Midbrain (tissue), 1 donor: Measurements from ENCODE around the gene CCDC74A.
A peak's percentile ranks its signal among the peaks of the same experiment; 100 is the strongest.
"Not testable (repeated sequence)": the region's sequence is repeated elsewhere in the genome, so short reads cannot be mapped to it uniquely, and the experiment has no call there.

Experiments
- DNase-seq: peaks from one replicate; lab custom pipeline; 2025; lab: John Stamatoyannopoulos, UW

The CCDC74A gene

GRCh38 chr2:131527131-131528001 is at the start of gene CCDC74A:
Gene CCDC74A, plus strand, starts transcription at chr2:131527888. Its CDS starts 83 bp downstream, at chr2:131527971.
- DNase-seq, result peak; percentile 42

DNA sequence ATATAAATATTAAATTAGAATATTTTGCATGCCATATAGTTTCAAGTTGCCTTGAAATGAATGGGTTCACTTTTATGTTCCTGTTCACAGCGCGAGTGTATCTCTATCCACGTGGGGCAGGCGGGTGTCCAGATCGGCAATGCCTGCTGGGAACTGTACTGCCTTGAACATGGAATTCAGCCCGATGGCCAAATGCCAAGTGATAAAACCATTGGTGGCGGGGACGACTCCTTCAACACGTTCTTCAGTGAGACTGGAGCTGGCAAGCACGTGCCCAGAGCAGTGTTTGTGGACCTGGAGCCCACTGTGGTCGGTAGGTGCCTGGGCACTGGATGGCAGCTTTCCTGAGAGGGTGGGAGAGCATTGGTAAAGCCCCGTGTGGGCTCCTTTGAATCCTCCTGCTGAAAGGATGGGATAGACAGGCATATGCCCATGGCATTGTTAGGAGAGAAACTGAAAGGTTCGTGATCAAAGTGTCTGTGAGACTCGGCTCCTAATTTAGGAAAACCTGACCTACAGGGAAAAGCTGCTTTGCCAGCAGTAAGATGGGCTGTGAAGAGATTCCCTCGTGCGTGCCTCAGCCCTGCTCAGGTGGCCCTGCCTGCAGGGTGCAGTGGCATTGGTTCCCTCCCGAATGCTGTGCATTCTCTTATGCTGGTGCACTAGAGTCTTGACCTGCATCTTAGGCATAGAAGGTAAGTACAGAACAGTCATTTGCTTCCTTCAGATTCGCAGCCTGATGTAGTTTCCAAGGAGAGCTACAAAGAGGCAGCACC is 49.4 kb upstream of the CCDC74A start:
- DNase-seq, result not testable (repeated sequence)

GRCh38 chr2:131478850-131479461 is 48.7 kb upstream of the CCDC74A start:
- DNase-seq, result not testable (repeated sequence)

DNA sequence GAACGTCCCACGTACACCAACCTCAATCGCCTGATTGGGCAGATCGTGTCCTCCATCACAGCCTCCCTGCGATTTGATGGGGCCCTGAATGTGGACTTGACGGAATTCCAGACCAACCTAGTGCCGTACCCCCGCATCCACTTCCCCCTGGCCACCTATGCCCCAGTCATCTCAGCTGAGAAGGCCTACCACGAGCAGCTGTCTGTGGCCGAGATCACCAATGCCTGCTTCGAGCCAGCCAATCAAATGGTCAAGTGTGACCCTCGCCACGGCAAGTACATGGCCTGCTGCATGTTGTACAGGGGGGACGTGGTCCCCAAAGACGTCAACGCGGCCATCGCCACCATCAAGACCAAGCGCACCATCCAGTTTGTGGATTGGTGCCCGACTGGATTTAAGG is 47.3 kb upstream of the CCDC74A start:
- not testable (repeated sequence) for DNase-seq

DNA sequence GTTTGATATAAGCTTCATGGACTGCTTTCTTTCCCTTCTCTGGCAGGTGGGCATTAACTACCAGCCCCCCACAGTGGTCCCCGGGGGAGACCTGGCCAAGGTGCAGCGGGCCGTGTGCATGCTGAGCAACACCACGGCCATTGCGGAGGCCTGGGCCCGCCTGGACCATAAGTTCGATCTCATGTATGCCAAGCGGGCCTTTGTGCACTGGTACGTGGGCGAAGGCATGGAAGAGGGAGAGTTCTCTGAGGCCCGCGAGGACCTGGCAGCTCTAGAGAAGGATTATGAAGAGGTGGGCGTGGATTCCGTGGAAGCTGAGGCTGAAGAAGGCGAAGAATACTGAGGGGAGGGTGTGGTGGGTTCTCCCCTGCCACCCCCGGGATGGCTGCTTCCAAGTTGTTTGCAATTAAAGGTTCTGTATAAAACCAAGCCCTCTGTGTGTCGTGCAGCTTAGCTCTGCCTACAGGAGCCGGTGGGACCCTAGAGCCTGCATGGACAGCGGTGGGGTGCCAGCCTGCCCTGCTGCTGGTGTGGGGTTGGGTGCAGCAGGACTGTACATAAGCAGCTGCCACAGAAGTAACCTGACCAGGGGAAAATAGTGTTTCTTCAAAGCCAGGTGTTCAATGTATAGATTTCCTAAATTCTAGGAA is 45.1 kb upstream of the CCDC74A start:
- DNase-seq, result not testable (repeated sequence)

DNA sequence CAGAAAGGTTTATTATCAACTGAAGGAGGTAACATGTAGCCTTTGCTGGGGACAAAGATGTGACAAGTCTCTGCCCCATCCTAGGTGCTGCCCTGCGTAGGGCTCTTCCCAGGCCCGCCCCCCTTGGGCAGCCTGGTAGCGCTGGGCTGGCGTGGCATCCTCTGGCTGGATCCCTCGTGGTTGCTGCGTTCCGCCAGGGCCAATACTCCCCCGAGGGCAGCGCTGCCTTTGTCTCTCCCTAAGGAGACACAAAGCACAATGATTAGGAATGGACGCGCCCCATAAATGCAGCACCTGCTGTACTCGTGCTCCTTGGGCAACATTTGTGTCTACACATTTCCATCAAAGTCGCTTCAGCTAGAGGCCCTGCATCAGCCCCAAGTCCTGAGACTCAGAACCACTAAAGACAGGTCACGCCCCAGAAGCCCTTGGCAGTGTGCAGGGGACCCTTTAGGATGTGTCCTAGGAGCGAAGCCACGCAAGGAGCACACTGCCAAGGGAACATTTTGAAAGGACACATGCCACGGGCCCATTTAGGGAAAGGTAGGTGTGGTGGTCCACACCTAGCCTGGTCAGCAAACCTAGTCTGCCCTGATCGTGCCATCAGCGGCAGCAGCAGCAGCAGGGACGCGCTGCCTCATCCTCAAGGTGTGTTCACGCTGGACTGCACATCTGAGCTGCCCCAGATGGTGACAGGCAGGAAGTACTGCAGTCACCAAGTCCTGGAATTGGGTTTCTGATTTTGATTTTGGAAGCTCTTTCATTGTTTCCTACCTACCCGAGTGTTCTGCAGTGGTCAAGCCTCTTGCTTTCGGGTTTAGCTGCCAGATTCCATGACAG is 43.5 kb upstream of the CCDC74A start:
- not testable (repeated sequence) for DNase-seq

- DNase-seq, result not testable (repeated sequence)
These were observed 42.7 kb upstream of the CCDC74A start for GRCh38 chr2:131484906-131485460.

- DNase-seq, result not testable (repeated sequence)
These were observed 41.3 kb upstream of the CCDC74A start for GRCh38 chr2:131486201-131486902.

- no peak for DNase-seq
These were observed 39.1 kb upstream of the CCDC74A start for GRCh38 chr2:131488306-131489205.

DNA sequence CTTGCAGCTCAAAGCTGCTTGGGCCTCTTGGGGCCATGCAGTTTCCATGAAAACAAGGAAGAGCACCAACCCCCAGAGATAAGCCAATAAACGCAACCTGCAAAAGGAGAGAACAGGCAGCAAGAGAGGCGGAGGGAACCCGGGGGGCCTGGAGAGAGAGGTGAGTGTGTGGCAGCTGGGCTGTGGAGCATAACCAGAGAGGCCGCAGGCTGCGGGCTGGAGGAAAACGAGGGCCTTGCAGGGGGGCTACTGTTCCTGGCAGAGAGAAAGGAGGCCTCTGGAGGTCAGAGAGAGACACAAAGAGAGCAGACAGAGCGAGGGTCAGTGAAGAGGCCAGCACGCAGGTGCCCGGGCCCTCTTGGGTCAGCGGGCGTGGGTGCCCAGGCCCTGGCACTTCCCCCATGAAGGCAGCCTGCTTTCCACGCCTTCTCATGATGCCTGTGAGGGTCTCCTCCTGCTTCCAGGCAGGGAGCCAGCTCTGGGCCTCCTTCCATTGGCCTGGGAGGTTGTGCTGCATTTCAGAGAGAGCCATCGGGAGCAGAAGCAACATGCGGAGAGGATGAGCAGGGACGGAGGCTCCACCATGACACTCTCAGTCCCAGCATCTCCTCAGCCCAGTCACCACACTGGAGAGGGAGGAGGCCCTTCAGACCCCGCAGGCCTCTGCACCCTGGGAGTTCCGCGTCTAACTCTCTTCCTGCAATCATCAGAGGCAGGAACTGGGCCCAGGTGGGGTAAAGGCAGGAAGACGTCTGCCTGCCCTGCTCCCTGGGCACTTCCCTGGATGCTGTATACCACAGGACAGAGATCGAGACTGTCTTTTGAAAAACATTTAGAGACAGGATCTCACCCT is 36.8 kb upstream of the CCDC74A start:
- DNase-seq, result not testable (repeated sequence)

- not testable (repeated sequence) for DNase-seq
These were observed 36.2 kb upstream of the CCDC74A start for GRCh38 chr2:131491469-131491836.

DNA sequence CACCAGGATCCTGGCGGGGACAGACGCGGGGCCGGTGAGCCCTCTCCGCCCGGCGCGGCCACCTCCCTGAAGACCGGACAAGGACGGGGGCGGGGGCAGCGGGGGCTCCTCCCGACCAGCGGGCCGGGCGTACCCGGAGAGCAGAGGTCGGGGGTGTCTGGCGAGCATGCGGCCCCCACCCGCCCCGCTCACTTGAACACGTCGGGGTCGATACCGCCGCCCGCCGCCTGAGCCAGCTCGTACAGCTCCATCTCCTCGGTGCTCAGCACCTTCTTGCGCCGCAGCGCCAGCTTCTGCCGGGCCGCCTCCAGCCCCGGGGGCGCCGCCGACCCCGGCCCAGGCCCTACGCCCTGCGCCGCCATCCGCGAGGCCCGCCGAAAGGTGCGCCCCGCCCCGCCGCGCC is 35.7 kb upstream of the CCDC74A start, which contains the start of gene MZT2A:
Gene MZT2A (minus strand): TSS at position 383 of the 403 bp plus-strand sequence. CDS start 21 bp downstream, at position 362.
- DNase-seq, result not testable (repeated sequence)

- DNase-seq, result peak; percentile 88
These were observed 35.1 kb upstream of the CCDC74A start for GRCh38 chr2:131492418-131493198.

- no peak for DNase-seq
These were observed 34.3 kb upstream of the CCDC74A start for GRCh38 chr2:131493199-131493968.

DNA sequence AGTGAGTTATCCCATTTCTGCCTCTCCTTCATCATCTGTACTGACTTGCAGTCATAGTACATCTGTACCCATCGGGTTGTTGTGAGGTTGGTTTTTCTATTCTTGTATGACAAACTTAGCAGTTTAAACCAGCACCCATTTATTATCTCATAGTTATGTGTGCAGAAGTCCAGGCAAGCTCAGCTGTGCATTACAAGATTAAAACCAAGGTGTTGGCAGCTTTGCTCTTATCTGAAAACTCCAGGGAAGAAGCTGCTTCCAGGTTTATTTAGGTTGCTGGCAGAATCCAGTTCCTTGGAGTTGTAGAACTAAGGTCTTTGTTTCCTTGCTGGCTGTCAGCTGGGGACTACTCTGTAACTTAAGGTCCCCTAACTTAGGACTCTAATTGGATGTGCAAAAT is 32.2 kb upstream of the CCDC74A start:
- not testable (repeated sequence) for DNase-seq

DNA sequence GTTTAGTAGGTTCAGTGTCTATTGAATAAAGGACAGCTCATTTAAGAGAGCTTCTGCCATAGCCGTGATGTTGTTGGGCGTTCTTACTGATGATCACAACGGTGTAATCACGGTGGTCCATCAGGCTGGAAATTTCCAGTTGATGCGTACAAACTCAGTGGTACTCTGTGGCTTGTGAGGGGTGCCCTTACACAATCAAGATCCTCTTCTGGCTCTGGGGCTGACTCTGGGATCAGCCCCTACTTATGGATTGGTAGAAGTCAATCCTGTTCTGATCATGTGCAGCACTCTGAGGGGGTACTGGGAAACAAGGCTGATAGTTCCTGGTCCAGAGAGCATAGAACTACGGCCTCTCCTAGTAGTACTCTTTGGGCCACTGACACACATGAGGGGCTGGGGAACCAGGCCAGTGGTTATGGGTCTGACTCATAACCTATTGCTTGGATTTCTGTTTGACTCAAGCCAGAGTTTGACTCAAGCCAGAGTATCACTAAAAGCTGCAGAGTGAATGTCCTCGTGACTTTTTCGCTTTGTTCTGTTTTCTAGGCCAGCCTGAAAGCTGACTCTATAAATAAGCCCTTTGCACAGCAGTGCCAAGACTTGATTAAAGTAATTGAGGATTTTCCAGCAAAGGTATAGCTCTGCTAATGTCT is 29.2 kb upstream of the CCDC74A start:
- peak; percentile 0 for DNase-seq
